Measurements from ENCODE around the gene CT45A5.
"Not testable (repeated sequence)": the region's sequence is repeated elsewhere in the genome, so short reads cannot be mapped to it uniquely, and the experiment has no call there.

CT45A5 gene, protein sequence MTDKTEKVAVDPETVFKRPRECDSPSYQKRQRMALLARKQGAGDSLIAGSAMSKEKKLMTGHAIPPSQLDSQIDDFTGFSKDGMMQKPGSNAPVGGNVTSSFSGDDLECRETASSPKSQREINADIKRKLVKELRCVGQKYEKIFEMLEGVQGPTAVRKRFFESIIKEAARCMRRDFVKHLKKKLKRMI

DNA sequence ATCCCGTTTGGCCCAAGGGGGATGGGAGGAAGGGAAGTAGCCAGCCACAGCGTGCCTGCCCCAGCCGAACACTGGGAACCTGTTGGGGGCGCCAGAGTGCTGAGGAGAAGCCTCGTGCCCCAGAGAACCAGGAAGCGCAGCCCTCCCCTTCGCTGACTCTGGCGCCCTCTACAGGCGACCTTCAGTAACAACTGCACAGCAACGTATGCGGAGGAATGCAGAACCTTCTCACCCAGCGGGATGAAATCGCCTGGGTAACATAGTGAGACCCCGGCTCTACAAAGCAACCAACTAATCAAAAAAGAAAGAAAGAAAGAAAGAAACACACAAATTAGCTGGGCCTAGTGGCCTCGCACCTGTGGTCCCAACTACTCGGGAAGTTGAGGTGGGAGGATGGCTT is at the start of gene CT45A5:
Gene CT45A5, minus strand, starts transcription at position 101 of the 400 bp plus-strand sequence. CDS start 3,774 bp downstream, outside the sequence.
- not testable (repeated sequence) for TF ChIP-seq GATA3, GATA2 (IDR thresholded peaks at IDR 0.05; ENCODE audit: low read depth, low read length)

DNA sequence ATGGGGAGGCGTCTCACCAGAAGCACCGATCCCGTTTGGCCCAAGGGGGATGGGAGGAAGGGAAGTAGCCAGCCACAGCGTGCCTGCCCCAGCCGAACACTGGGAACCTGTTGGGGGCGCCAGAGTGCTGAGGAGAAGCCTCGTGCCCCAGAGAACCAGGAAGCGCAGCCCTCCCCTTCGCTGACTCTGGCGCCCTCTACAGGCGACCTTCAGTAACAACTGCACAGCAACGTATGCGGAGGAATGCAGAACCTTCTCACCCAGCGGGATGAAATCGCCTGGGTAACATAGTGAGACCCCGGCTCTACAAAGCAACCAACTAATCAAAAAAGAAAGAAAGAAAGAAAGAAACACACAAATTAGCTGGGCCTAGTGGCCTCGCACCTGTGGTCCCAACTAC is 34.6 kb upstream of the CT45A5 start, which contains the start of gene CT45A2:
Gene CT45A2, minus strand, starts transcription at position 101 of the 400 bp plus-strand sequence. CDS start 3,747 bp downstream, outside the sequence.
- TF ChIP-seq GATA3, GATA2 (IDR thresholded peaks at IDR 0.05; ENCODE audit: low read depth, low read length): not testable (repeated sequence)

DNA sequence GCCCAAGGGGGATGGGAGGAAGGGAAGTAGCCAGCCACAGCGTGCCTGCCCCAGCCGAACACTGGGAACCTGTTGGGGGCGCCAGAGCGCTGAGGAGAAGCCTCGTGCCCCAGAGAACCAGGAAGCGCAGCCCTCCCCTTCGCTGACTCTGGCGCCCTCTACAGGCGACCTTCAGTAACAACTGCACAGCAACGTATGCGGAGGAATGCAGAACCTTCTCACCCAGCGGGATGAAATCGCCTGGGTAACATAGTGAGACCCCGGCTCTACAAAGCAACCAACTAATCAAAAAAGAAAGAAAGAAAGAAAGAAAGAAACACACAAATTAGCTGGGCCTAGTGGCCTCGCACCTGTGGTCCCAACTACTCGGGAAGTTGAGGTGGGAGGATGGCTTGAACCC is 17.4 kb upstream of the CT45A5 start, which contains the start of gene CT45A6:
Gene CT45A6, minus strand, starts transcription at position 101 of the 400 bp plus-strand sequence. CDS start 3,794 bp downstream, outside the sequence.
- TF ChIP-seq GATA2, GATA3 (IDR thresholded peaks at IDR 0.05; ENCODE audit: low read depth, low read length): not testable (repeated sequence)

DNA sequence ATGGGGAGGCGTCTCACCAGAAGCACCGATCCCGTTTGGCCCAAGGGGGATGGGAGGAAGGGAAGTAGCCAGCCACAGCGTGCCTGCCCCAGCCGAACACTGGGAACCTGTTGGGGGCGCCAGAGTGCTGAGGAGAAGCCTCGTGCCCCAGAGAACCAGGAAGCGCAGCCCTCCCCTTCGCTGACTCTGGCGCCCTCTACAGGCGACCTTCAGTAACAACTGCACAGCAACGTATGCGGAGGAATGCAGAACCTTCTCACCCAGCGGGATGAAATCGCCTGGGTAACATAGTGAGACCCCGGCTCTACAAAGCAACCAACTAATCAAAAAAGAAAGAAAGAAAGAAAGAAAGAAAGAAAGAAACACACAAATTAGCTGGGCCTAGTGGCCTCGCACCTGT is 17.2 kb downstream of the CT45A5 start, which contains the start of gene CT45A3:
Gene CT45A3, minus strand, starts transcription at position 101 of the 400 bp plus-strand sequence. CDS start 3,747 bp downstream, outside the sequence.
- TF ChIP-seq GATA3, GATA2 (IDR thresholded peaks at IDR 0.05; ENCODE audit: low read depth, low read length): not testable (repeated sequence)

DNA sequence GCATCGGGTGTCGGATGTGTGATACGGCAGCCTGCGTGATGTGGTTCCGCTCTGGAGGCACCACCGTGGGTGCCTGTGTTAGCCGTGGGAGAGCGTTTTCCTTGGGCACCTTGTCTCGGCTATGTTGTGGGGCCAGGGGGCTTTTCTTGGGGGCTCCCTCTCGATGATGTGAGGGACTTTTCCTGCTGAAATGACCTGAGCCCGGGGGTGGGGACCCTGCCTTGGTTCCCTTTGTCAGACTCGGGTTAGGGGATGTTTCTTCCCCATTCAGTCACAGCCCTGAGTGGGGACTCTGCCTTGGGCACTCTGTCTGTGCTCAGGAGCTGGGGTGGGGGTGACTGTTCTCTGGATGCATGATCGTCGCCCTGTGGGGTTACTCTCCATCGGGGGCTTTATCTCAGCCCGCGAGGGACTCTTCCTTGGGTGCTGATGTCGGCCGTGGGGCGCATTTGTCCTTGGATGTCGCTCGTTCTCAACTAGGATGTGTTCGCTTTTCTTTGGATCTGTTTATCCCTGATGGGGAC is 44.0 kb downstream of the CT45A5 start:
- TF ChIP-seq GATA3 (IDR thresholded peaks at IDR 0.05; ENCODE audit: low read depth, low read length) = no peak
- TF ChIP-seq GATA2 (IDR thresholded peaks at IDR 0.05; ENCODE audit: low read depth, low read length) = no peak

DNA sequence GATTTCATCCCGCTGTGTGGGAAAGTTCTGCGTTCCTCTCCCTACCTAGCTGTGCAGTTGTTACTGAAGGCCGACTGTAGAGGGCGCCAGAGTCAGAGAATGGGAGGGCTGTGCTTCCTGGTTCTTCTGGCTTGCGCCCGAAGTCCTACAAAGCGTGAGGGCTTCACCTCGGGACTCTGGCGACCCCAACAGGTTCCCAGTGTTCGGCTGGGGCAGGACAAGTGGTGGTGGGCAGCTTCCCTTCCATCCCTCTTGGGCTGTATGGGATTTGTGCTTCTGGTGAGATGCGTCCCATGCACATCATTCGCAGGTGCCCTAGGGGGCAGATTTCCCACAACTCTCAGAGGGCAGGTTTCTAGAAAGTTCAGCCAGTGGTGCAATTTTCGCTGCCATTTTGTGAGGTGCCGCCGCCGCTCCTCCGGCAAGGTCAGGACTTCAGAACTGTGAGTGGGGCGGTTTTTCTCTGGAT is 44.6 kb downstream of the CT45A5 start:
- TF ChIP-seq GATA3 (IDR thresholded peaks at IDR 0.05; ENCODE audit: low read depth, low read length) = no peak
- TF ChIP-seq GATA2 (IDR thresholded peaks at IDR 0.05; ENCODE audit: low read depth, low read length) = no peak

DNA sequence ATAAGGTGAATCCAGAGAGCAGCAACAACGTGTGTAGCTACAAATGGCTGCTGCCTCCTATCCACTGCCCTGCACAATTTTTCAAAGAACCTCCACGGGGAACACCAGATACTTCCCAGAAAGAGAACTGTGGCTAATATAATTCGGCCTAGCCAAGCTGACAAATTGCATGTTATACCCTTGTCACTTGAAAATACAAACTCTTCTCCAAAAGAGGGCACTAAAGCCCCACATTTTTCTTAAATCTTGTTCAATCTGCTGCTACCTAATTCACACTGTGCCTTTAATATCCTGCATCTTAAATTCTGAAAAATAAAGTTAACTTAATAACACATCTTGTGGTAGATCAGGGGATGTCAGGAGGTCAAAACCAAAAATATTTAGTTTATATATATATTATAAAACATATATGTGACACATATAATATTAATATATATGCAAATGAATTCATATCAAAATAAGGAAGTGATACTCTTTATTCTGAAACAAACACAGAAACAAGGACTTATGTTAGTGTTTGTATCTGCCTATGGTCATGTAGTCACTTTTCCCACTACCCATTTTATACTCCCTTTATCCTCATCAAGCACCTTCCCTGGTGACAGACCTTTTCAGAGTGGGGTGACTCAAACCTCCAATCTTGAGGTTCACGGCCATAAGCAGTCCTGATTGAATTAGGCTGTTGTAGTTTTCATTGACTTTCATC is 47.8 kb downstream of the CT45A5 start:
- TF ChIP-seq GATA3 (IDR thresholded peaks at IDR 0.05; ENCODE audit: low read depth, low read length) = no peak
- no peak for TF ChIP-seq GATA2 (IDR thresholded peaks at IDR 0.05; ENCODE audit: low read depth, low read length)
